Cardiac muscle cell (in vitro differentiated cells and primary cell): ENCODE measurements around the gene PUDP. TPM values are rescaled to one million over a fixed set of nuclear protein-coding genes. Genes with fewer than 3 reads are reported as not detected.
A peak's percentile ranks its signal among the peaks of the same experiment; 100 is the strongest.
"Not testable (repeated sequence)": the region's sequence is repeated elsewhere in the genome, so short reads cannot be mapped to it uniquely, and the experiment has no call there.

ENCODE experiments used
- DNase-seq, 2 donors: peaks; one replicate each; pipeline versions ENCODE4 v3.0.0 to v3.0.0-alpha.2; 2010 to 2017; ENCODE audit warnings: low read depth in 1 of 2, low spot score in 1 of 2
- H3K27ac ChIP-seq: fragments of 200-600 bp; sonication (generic); 2 replicates; pipeline ENCODE4 v1.5.1; 2016
- H3K27me3 ChIP-seq: fragments of 200-600 bp; sonication (generic); 2 replicates; pipeline ENCODE4 v1.6.0; 2016; ENCODE audit warnings: control low read depth
- H3K36me3 ChIP-seq: fragments of 200-600 bp; sonication (generic); 2 replicates; pipeline ENCODE4 v1.5.1; 2016; ENCODE audit warnings: control low read depth
- H3K4me1 ChIP-seq: fragments of 200-600 bp; sonication (generic); 2 replicates; pipeline ENCODE4 v1.8.1; 2017; ENCODE audit warnings: low read depth, mild to moderate bottlenecking, mixed run types
- H3K4me3 ChIP-seq: fragments of 200-600 bp; sonication (generic); 2 replicates; pipeline ENCODE4 v1.5.1; 2016; ENCODE audit warnings: mild to moderate bottlenecking
- H3K9me3 ChIP-seq: fragments of 200-600 bp; sonication (generic); 2 replicates; pipeline ENCODE4 v1.5.1; 2017; ENCODE audit warnings: low read depth, mild to moderate bottlenecking, control low read depth
- polyA plus RNA-seq: library from polyadenylated mRNA; unstranded; fragments of >200 nt; fragmentation: Nextera tagmentation; extraction: Ambion mirVana; gene quantifications from 2 replicates; pipeline ENCODE4 v1.2.1, GENCODE V29; 2016
- total RNA-seq: library from RNA; depleted of rRNA; stranded (reverse); fragments of >200 nt; gene quantifications from 2 replicates; pipeline ENCODE4 v1.2.3, GENCODE V29; 2016
- TF ChIP-seq, protein P1 (sequence below): IDR thresholded peaks from 2 replicates; pipeline ENCODE4 v1.5.1; 2012; ENCODE audit warnings: low read depth, mild to moderate bottlenecking, low read length

The PUDP gene
- total and polyA plus RNA-seq, 2 experiments from 2014 or later = 81.5 to 105 TPM

GRCh38 chrX:7052541-7052940 is 95.4 kb downstream of the PUDP start:
- TF ChIP-seq, protein P1, sequence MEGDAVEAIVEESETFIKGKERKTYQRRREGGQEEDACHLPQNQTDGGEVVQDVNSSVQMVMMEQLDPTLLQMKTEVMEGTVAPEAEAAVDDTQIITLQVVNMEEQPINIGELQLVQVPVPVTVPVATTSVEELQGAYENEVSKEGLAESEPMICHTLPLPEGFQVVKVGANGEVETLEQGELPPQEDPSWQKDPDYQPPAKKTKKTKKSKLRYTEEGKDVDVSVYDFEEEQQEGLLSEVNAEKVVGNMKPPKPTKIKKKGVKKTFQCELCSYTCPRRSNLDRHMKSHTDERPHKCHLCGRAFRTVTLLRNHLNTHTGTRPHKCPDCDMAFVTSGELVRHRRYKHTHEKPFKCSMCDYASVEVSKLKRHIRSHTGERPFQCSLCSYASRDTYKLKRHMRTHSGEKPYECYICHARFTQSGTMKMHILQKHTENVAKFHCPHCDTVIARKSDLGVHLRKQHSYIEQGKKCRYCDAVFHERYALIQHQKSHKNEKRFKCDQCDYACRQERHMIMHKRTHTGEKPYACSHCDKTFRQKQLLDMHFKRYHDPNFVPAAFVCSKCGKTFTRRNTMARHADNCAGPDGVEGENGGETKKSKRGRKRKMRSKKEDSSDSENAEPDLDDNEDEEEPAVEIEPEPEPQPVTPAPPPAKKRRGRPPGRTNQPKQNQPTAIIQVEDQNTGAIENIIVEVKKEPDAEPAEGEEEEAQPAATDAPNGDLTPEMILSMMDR = no peak
- Histone ChIP-seq H3K4me3 (no peak overlapping the region), H3K4me1 (no peaks in the 10 kb centered on the region), H3K27me3 (no peaks in the 10 kb centered on the region), H3K9me3 (no peaks in the 10 kb centered on the region), H3K27ac (no peak overlapping the region), H3K36me3 (peaks cover 7% of the 10 kb centered on the region)
- no peak for DNase-seq

DNA sequence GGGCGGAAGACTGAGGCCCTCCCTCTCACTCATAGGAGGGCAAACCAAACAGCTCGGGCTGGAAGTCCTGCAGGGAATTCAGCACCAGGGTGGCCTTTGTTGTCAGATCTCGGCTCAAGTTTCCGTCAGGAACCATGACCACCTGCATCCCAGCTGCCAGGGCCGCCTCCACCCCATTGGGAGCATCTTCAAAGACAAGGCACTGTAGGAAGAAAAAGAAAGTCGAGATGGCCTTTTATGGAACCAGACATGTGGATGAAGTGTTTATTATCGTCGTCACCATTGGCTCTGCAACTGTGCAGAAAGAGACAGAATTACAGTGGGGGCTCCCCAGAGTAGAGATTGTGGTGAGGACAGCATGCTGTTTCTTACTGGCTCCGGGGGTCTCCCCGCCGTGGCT is 97.7 kb downstream of the PUDP start:
- H3K4me3 ChIP-seq = no peak overlapping the region
- TF ChIP-seq, protein P1 = no peak
- no peaks in the 10 kb centered on the region for H3K27me3 ChIP-seq
- H3K36me3 ChIP-seq = peaks cover 3% of the 10 kb centered on the region
- no peak for DNase-seq
- no peaks in the 10 kb centered on the region for H3K9me3 ChIP-seq
- H3K4me1 ChIP-seq = no peaks in the 10 kb centered on the region
- H3K27ac ChIP-seq = no peak overlapping the region

DNA sequence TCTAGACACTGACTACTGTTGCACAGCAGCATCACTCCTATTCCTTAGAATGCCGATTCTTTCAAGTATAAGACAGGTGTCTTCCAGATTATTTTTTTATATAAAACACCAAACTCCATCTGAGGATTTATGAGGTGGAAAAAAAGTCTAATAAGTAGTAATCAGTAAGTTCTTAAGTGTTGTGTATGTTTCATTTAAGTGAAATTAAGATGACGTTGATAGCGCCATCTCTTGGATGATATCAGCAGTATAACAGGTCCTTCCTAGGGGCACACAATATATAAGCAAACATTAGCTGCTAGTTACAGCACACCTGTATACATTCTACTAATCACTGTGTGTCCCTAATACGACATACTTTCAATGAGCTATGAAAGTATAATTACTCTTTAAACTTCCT is 100.0 kb downstream of the PUDP start:
- no peaks in the 10 kb centered on the region for H3K4me1 ChIP-seq
- no peak for DNase-seq
- TF ChIP-seq, protein P1 = no peak
- peaks cover 3% of the 10 kb centered on the region for H3K36me3 ChIP-seq
- H3K27ac ChIP-seq = no peak overlapping the region
- no peaks in the 10 kb centered on the region for H3K27me3 ChIP-seq
- H3K9me3 ChIP-seq = no peaks in the 10 kb centered on the region
- H3K4me3 ChIP-seq = no peak overlapping the region

GRCh38 chrX:7045238-7045955 is 102.6 kb downstream of the PUDP start:
- no peaks in the 10 kb centered on the region for H3K9me3 ChIP-seq
- no peaks in the 10 kb centered on the region for H3K27me3 ChIP-seq
- TF ChIP-seq, protein P1 = no peak

DNA sequence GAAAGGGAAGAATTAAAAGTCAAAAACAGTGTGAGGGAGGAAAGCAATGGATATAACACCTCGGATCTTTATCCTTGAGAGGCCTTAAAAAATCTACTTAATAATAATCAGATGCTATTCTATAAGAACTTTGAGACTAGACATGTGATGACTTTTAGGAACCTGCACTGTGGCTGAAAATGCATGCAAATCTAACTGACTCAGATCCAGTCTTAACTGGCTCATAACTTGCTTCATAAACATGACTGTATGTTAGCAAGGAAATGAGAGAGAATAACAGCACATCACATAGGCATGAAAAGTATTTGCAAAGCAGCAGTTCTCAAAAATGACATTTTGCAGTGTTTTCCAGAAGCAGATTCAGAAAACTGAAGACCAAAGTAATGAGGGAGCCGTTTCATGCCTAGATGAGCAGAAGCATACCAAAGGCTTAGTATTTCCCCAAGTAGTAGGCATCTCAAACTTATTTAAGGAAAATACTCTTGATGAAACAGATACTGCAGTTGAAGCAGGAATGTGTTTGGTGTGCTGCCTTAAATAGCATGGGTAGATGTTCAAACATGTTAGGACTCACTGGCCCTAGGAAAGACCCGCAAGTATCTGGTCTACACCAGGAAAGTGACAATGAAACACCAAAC is 104.0 kb downstream of the PUDP start:
- H3K9me3 ChIP-seq, H3K27ac ChIP-seq, H3K4me3 ChIP-seq, H3K4me1 ChIP-seq, H3K27me3 ChIP-seq, H3K36me3 ChIP-seq: not testable (repeated sequence)
- peak in 1 of 2 donors; percentile 32 for DNase-seq

More at GRCh38 chrX:7045238-7045955, 102.6 kb downstream of the PUDP start:
- H3K27ac ChIP-seq = no peak overlapping the region
- H3K4me1 ChIP-seq = no peaks in the 10 kb centered on the region
- H3K4me3 ChIP-seq = no peak overlapping the region
- peaks cover 3% of the 10 kb centered on the region for H3K36me3 ChIP-seq
- DNase-seq = no peak

DNA sequence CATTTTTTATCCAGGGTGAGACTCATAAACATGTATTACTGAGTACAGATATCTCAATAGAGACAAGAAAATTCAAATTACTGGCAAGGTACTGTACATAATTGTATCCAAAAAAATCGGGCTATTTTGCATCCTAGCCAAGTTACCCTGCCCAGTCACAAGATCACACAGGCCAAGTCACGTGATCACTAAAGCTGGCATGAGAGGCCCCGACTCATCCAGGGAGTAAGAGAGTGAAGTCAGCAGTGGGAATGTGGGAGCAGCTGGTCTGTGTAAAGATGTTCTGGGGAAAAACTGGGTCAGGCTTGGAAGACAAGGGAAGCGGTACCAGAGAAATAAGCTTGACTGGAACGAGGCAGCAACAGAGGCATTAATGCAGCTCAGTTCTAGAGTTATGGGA is 119.7 kb downstream of the PUDP start:
- Histone ChIP-seq H3K4me1 (no peaks in the 10 kb centered on the region), H3K4me3 (no peak overlapping the region), H3K27me3 (no peaks in the 10 kb centered on the region), H3K36me3 (no peaks in the 10 kb centered on the region), H3K9me3 (no peaks in the 10 kb centered on the region), H3K27ac (no peak overlapping the region)
- TF ChIP-seq, protein P1 = no peak
- no peak for DNase-seq
